GM19193 (cell line): Measurements from ENCODE around the gene CPSF6.

Experiments
- POLR2A ChIP-seq: IDR thresholded peaks from 4 replicates; pipeline ENCODE4 v1.6.1; 2011; ENCODE audit not compliant: insufficient read depth, insufficient read length; ENCODE audit errors: extremely low read depth

Gene CPSF6

DNA sequence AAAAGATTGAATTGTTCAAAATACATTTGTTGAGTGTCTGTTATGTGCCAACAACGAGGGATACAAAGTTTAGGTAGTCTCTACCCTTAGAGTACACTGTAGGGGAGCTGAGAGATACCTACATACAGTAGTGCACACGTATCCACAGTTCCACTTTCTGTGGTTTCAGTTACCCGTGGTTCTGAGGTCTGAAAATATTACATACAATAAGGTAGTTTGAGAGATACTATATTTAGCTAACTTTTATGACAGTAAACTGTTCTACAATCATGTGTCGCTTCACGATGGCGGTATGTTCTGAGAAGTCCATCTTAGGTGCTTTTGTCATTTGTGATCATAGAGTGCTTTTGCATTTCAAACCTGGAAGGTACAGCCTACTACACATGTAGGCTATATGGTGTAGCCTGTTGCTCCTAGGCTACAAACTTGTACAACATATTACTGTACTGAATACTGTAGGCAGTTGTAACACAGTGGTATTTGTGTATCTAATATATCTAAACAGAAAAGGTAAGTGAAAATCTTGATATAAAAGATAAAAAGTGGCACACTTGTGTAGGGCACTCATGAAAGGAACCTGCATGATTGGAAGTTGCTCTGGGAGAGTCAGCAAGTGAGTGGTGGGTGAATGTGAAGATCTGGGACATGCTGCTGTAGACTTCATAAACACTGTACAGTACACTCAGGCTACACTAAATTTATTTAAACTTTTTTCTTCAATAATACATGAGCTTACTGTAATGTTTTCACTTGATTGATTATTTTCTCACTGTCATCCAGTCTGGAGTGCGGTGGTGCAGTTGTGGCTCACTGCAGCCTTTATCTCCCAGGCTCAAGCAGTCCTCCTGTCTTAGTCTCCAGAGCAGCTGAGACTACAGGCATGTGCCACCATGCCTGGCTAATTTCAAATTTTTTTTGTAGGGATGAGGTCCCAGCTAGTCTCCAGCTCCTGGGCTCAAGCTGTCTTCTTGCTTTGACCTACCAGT, 4.0 kb downstream of the CPSF6 start:
- no peak for TF ChIP-seq POLR2A

DNA sequence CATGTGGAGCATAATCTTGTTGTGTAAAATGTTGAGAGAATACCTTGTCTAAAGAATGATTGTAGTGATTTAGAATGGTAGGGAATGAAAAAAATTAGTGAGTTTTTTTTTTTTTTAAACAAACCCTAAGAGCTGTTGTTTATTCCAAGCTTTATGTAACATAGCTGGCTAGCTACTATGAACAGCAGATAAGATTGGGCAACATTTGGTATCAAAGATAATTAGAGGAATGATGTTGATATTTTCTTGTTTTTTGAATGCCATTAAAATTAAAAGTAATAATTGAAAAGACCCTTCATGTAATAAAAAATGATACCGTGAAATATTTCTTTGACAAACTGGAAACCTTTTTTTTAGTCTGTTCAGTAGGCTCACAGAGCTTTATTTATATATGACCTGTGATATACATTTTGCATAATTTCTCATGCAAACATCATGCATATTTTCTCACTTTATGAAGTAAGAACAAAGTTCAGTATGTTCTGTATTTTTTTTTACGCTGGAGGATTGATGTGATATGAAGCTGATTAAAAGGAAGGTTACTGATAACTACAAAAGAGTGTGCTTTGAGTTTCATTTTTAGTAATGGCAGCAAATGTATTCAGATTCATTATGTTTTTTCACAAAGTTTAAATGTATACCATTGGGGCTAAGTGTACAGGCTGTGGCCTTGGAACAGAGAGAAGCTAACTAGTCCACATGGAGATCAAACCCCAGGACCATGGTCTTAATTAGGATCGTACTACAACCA, 8.1 kb downstream of the CPSF6 start:
- no peak for TF ChIP-seq POLR2A

DNA sequence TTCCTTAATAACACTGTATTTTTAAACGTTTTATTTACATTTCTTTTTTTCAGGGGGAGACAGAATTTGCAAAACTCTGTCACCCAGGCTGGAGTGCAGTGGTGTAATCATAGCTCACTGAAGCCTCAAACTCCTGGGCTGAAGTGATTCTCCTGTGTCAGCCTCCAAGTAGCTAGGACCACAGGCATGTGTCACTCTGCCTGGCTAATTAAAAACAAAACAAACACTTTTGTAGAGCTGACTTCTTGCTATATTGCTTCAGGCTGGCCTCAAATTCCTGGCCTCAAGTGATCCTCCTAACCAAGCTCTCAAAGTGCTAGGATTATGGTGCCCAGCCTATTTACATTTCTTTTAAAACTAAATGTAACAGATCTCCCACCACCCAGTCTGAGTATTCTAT, 12.7 kb downstream of the CPSF6 start:
- no peak for TF ChIP-seq POLR2A

DNA sequence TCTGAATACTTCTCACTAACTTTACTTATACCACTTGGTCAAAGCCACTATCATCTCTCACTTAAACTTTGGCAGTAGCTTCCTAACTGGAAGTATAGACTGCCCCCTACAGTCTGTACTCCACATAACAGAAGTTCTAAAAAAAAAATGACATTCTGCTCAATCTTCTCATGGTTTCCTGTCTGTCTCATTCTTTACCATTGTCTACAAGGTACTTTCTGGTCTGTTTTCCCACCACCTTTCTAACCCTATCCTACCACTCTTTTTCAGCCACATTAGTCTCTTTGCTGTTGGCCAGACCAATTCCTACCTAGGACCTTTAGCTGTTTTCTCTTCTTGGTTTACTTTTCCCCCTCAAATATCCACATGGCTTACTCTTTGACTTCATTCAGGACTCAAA, 14.7 kb downstream of the CPSF6 start:
- no peak for TF ChIP-seq POLR2A

DNA sequence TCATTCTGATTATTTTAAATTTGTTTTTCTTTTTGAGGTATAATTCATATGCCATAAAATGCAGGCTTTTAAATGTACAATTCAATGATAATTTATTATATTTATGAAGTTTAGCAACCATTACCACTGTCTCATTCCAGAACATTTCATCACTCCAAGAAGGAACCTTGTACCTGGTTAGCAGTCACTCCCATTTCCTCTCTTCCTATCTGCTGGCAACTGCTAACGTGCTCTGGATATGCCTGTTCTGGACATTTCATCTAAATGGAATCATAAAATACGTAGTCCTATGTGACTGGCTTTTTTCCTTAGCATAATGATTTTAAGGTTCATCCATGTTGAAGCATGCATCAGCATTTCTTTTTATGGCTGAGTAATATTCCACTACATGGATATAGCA, 15.5 kb downstream of the CPSF6 start:
- no peak for TF ChIP-seq POLR2A

DNA sequence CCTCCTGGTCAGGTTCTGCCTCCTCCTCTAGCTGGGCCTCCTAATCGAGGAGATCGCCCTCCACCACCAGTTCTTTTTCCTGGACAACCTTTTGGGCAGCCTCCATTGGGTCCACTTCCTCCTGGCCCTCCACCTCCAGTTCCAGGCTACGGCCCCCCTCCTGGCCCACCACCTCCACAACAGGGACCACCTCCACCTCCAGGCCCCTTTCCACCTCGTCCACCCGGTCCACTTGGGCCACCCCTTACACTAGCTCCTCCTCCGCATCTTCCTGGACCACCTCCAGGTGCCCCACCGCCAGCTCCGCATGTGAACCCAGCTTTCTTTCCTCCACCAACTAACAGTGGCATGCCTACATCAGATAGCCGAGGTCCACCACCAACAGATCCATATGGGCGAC, 19.3 kb downstream of the CPSF6 start:
- TF ChIP-seq POLR2A, result no peak

DNA sequence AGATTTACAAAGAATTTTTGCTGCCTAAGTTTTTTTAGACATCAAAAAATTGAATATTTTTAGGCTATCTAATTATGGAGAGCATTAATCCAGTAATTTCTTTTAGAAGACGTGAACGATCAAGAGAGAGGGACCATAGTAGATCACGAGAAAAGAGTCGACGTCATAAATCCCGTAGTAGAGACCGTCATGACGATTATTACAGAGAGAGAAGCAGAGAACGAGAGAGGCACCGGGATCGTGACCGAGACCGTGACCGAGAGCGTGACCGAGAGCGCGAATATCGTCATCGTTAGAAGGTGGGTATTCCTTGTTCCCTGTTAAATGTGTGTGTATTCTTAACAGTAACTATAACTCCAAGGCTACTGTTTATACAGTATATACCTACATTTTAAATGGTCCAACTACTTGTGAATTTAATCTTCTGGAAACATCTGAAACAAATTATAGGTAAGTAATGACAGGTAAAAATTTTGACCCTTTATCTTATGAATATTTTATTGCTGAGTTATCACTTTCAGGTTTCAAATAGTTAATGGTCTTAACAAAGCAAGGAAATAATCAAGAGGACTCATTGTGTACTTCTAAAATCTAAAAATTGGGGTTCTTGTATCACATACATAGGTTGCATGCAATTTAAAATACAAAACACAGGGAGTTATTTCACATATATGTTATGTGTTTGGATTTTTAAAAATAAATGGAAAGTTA, 23.1 kb downstream of the CPSF6 start:
- TF ChIP-seq POLR2A, result no peak

DNA sequence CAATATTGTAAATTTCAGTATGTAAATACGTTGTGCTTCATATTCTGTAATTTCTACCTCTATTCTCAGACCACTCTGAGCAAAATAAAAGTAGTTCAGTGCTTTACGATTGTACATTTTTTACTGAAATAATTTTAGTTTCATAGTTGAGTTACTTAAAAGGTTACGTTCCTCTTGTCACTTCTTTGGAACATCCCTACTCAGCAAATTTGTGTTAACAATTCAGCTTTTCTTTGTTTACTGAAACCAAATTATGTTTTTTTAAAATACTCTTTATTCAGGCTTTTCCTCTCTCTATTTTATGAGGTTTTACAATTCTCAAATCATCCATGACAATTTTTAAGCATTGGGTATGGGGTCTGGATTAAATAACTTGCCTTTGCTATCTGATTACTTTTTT, 25.8 kb downstream of the CPSF6 start:
- no peak for TF ChIP-seq POLR2A

DNA sequence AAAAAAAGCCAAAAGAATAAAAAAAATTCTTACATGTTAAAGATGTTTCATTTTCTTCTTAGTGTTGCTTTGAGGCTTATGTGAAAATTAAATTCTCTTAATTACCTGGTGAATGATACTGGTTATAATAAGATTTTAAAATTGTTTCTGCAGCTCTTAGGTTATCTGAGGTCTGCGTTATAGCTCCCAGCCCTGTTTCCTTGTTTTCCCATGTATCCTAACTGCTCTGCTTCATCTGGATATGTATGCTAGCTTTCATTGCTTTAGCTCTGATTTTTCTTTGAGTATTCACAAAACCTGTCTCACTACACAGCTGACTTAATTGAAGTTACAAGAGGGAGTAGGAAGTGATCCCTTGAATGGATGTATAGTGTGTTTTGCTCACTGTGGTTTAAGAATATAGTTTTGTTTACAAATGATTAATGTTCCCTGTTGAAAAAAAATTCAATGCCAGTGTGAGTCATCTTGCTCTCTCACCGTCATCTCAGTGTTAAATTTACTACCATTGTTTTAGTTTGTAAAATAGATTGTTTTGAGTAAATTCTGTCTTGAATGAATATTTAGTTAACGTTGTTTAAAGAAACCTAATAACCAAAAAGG, 26.8 kb downstream of the CPSF6 start:
- no peak for TF ChIP-seq POLR2A

DNA sequence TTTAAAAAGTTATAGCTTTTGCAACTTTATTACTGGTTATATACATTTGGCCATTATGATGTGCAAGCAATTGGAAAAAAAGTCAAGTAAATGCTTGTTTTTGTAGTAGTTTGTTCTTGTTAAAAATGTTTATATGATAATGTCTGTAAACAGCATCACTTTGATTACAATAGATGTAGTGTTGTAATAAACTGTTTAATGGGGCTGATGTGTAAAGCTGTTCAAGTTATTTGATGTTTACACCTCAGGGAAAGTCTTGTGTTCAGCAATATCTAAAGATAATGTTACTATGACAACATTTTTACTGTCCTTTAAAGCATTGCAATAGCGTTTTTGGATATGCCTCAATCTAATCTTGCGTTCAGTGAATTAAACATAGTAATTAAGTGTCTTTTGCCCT, 30.4 kb downstream of the CPSF6 start:
- TF ChIP-seq POLR2A, result no peak

DNA sequence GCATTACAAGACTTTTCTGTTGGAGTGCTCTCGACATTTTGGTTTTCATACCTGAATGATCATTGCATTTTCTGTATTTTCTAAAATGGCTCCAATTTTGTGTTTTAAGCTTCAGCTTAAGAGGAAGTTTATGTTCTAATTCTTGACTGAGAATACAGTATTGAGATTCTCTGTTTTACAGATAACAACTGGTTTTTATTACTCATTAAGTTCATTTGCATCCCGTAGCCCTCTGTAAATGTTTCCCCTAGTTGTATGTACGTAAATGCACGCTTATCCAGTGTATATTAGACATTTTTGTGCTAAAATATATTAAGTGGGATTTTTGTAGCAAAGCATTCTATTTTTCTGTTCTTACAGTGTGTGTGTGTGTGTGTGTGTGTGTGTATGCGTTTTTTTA, 33.1 kb downstream of the CPSF6 start:
- TF ChIP-seq POLR2A, result no peak

DNA sequence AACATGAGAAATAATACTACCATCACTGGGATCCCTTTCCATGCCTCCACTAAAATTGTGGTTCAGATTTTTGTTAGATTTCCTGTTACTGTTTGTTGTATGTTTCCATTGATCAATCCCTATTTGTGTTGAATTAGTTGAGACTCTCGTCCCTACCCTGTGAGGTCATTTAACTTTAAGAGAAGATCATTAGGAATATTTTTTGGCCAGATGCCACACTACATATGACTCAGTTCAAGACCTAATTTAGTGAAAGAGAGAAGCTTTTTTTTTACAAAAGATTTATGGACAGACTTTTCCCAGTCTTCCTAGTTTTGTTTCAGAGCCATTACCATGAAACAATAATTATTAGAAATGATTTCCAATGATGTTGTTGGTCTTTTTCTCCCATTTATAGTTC, 35.5 kb downstream of the CPSF6 start:
- no peak for TF ChIP-seq POLR2A

DNA sequence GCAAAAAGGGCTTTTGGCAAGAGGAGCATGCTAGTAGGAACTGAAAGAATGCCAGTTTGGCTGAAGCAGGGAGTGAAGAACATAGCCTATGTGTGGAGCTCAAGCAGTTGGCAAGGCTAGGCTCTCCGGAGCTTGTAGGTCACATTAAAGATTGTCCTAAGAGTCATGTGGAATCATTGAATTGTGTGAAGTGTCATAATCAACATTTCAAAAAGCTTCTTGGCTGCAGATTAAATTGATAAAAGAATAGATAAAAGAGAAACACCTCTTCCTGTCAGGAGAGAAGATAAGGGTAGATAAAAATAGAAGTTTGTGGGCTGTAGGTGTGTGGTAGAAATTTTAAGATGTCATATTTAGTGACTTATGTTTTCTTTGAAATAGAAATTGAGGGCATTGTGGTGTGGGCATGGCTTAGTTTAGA, 36.1 kb downstream of the CPSF6 start:
- TF ChIP-seq POLR2A, result no peak

DNA sequence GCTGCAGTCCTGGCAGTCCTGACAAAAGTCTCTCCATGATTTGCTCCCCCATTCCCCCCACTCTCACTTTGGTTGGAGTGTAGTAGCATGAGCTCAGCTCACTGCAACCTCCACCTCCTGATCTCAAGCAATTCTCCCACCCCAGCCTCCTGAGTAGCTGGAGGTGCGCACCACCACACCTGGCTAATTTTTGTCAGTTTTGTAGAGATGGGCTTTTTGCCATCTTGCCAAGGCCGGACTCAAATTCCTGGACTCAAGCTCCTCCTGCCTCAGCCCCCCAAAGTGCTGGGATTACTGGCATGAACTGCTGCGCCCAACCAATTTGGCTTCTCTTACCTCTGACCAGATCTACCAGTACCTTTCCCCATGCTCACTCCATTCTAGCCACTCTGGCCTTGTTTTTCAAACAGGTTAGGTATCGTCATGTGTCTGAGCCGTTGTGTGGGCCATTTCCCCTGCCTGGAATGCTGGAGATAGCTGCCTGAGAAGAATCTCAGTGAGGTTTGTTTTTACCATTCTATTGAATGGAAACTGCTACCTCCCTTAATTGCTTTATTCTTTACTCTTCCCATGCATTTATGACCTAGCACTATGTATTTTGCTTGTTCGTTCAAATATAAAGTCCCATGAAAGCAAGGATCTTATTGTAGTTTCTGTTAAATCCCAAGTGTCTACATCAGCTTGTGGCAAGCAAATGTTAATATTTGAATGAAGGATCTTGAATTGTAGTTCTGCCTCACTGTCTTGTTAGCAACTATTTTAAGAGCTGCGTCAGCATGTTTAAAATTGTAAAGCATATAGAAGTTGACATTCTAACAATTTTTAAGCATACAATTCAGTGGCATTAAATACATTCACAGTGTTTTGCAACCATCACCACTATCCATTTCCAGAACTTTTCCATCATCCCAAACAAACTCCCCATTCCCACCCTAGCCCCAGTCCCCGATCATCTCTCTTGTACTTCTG, 39.7 kb downstream of the CPSF6 start:
- TF ChIP-seq POLR2A, result no peak
